Spleen (tissue), 11 donors: ENCODE results near the gene RPL10. TPM values are rescaled to one million over a fixed set of nuclear protein-coding genes. Genes with fewer than 3 reads are reported as not detected.

Experiments
- DNase-seq: peaks from one replicate; pipeline ENCODE4 v3.0.0-alpha.2; 2020
- H3K27ac ChIP-seq, 8 donors: fragments of 200-600 bp; sonication (generic) in 7 of 8; 1 replicate in 4 of 8; 2 replicates in 4 of 8; pipeline versions ENCODE4 v1.5.0 to v1.8.0; 2016 to 2021; ENCODE audit warnings: inconsistent platforms in 4 of 8, mild to moderate bottlenecking in 4 of 8, moderate library complexity in 1 of 8
- H3K27me3 ChIP-seq, 7 donors: fragments of 200-600 bp; sonication (generic) in 6 of 7; replicated peaks in 1 of 7; 1 replicate in 4 of 7; 2 replicates in 3 of 7; pipeline versions ENCODE4 v1.5.0 to v1.8.0; 2016 to 2021; ENCODE audit warnings: inconsistent platforms in 3 of 7, mild to moderate bottlenecking in 1 of 7
- H3K36me3 ChIP-seq, 6 donors: fragments of 200-600 bp; sonication (generic) in 5 of 6; 1 replicate in 4 of 6; 2 replicates in 2 of 6; pipeline versions ENCODE4 v1.5.0 to v1.8.0; 2016 to 2021; ENCODE audit warnings: inconsistent platforms in 2 of 6
- H3K4me1 ChIP-seq, 6 donors: fragments of 200-600 bp; sonication (generic) in 5 of 6; 1 replicate in 3 of 6; 2 replicates in 3 of 6; pipeline versions ENCODE4 v1.5.0 to v1.8.0; 2016 to 2021; ENCODE audit warnings: inconsistent platforms in 3 of 6
- H3K4me3 ChIP-seq, 8 donors: fragments of 200-600 bp; sonication (generic) in 7 of 8; 1 replicate in 4 of 8; 2 replicates in 4 of 8; pipeline versions ENCODE4 v1.5.0 to v1.8.0; 2016 to 2021; ENCODE audit warnings: inconsistent platforms in 4 of 8, mild to moderate bottlenecking in 4 of 8, moderate library complexity in 2 of 8
- H3K9me3 ChIP-seq, 8 donors: fragments of 200-600 bp; sonication (generic) in 7 of 8; 1 replicate in 4 of 8; 2 replicates in 4 of 8; pipeline versions ENCODE4 v1.5.0 to v1.8.0; 2016 to 2021; ENCODE audit warnings: inconsistent platforms in 4 of 8
- CTCF ChIP-seq, 11 experiments: fragments of 200-600 bp in 7 of 11; fragments of 450-650 bp in 4 of 11; sonication (generic) in 4 of 11; IDR thresholded peaks in 8 of 11; conservative IDR thresholded peaks in 3 of 11; 1 replicate in 7 of 11; 2 replicates in 4 of 11; pipeline versions ENCODE4 v1.4.0 to v1.8.0; 2016 to 2021; ENCODE audit warnings: antibody characterized with exemption in 11 of 11, inconsistent platforms in 4 of 11, mild to moderate bottlenecking in 1 of 11
- POLR2A ChIP-seq, 3 donors: fragments of 450-650 bp; IDR thresholded peaks; one replicate each; pipeline ENCODE4 v1.5.1; 2017; ENCODE audit warnings: antibody characterized with exemption in 3 of 3, mild to moderate bottlenecking in 1 of 3
- POLR2AphosphoS5 ChIP-seq, 3 donors: sonication (generic); formaldehyde crosslinking; IDR thresholded peaks; one replicate each; pipeline ENCODE4 v1.5.1; 2017; ENCODE audit warnings: antibody characterized with exemption in 3 of 3
- WGBS, 5 donors: extraction: QIAGEN DNeasy Blood & Tissue Kit in 3 of 5; methylation state at CpG; one replicate each; pipeline versions ENCODE4 v1.1.5 to v1.1.7; 2013 to 2018; 5-methylcytosine and 5-hydroxymethylcytosine counted together
- intact Hi-C: fragments of 100-400 bp; cut with DNase I; formaldehyde crosslinking; loops from one replicate; pipeline ENCODE4 v1.15.0; 2023; ENCODE audit warnings: low total_unique reads
- polyA plus RNA-seq, 3 donors: library from polyadenylated mRNA; stranded (reverse); fragments of 200-250 nt; gene quantifications; one replicate each; pipeline ENCODE4 v1.2.1, GENCODE V29; 2013
- total RNA-seq, 7 donors: library from RNA; depleted of rRNA in 3 of 7; stranded (reverse); fragments of >200 nt in 3 of 7; fragmentation: NEBNext Ultra II Directional in 4 of 7; extraction: Animal tissue kit (Norgen Biotek cat#: 25700) in 4 of 7; gene quantifications; one replicate each; pipeline versions ENCODE4 v1.1.0 to v1.2.1, GENCODE V29; 2016 to 2021
- donor health status: healthy with polysubstance abuse.
- donor health status: DM: no; HTN: no; CAD: no; lungs with moderate emphysema.
- donor health status: DM: no; HTN: no; CAD: no.
- donor health status: Bipolar disorder and iron deficiency.
- donor health status: healthy.
- donor health status: DM: no; HTN: no; CAD: no.
- donor health status: DM: yes; HTN: yes; CAD: no.

The RPL10 gene
- total and polyA plus RNA-seq, 10 donors = 2,711 to 9,324 (median 3,504) TPM

- no peak for DNase-seq
- WGBS, 5 donors = 23 to 60% (median 33%) methylated on average over 6 to 10 of the region's 10 CpGs
- H3K27ac ChIP-seq = peak overlapping the region; percentile 3 to 98 (median 85)
- TF ChIP-seq CTCF (IDR thresholded peaks at IDR 0.05 in 8 of 11, conservative IDR thresholded peaks at IDR 0.05 in 3 of 11) (no peak), POLR2A (IDR thresholded peaks at IDR 0.05) (no peak), POLR2AphosphoS5 (IDR thresholded peaks at IDR 0.05) (no peak)
- intact Hi-C loops = no loop called here
- no peaks in the 10 kb centered on the region for H3K27me3 ChIP-seq
- no peaks in the 10 kb centered on the region for H3K9me3 ChIP-seq
- peaks cover 0 to 24% (median 0%) of the 10 kb centered on the region in 6 donors for H3K36me3 ChIP-seq
- H3K4me1 ChIP-seq = peaks cover 0 to 52% (median 36%) of the 10 kb centered on the region in 6 donors
- peak overlapping the region; percentile 0 to 63 (median 28) for H3K4me3 ChIP-seq
These were observed 10.6 kb downstream of the RPL10 start for GRCh38 chrX:154408659-154409221.

GRCh38 chrX:154409222-154409871, 11.2 kb downstream of the RPL10 start, which contains the start of gene DNASE1L1:
Gene DNASE1L1, minus strand, starts transcription at chrX:154409254. Its CDS starts 3,686 bp downstream, at chrX:154405568.
- intact Hi-C loops = no loop called here
- peaks cover 0 to 23% (median 0%) of the 10 kb centered on the region in 6 donors for H3K36me3 ChIP-seq
- H3K9me3 ChIP-seq = no peaks in the 10 kb centered on the region
- TF ChIP-seq POLR2A (IDR thresholded peaks at IDR 0.05) (no peak), POLR2AphosphoS5 (IDR thresholded peaks at IDR 0.05) (peak; percentile 51 to 85 (median 71)), CTCF (IDR thresholded peaks at IDR 0.05 in 8 of 11, conservative IDR thresholded peaks at IDR 0.05 in 3 of 11) (no peak)
- peak within 1 kb of the TSS; percentile 53 to 98 (median 85) for H3K27ac ChIP-seq
- DNase-seq = peak; percentile 95
- WGBS, 5 donors = 26 to 66% (median 31%) methylated on average over 11 to 26 of the region's 26 CpGs
- H3K4me1 ChIP-seq = peaks cover 0 to 52% (median 36%) of the 10 kb centered on the region in 6 donors
- peak within 1 kb of the TSS; percentile 0 to 63 (median 28) for H3K4me3 ChIP-seq
- H3K27me3 ChIP-seq = no peaks in the 10 kb centered on the region

GRCh38 chrX:154411981-154412340, 13.8 kb downstream of the RPL10 start:
- Histone ChIP-seq H3K27me3 (no peaks in the 10 kb centered on the region), H3K27ac (peak overlapping the region; percentile 79 to 98 (median 96)), H3K4me1 (peaks cover 0 to 52% (median 36%) of the 10 kb centered on the region in 6 donors), H3K4me3 (peak overlapping the region; percentile 42 to 84 (median 68)), H3K9me3 (no peaks in the 10 kb centered on the region), H3K36me3 (peaks cover 0 to 18% (median 0%) of the 10 kb centered on the region in 6 donors)
- no peak for TF ChIP-seq CTCF (IDR thresholded peaks at IDR 0.05 in 8 of 11, conservative IDR thresholded peaks at IDR 0.05 in 3 of 11)
- TF ChIP-seq POLR2AphosphoS5 (IDR thresholded peaks at IDR 0.05) = peak in 2 of 3 donors; percentile 51 to 68
- DNase-seq = peak; percentile 91
- intact Hi-C loops = no loop called here
- WGBS, 5 donors = 0 to 49% (median 3%) methylated on average over 12 to 29 of the region's 29 CpGs

GRCh38 chrX:154412468-154412867, 14.3 kb downstream of the RPL10 start:
- Histone ChIP-seq H3K4me3 (peak overlapping the region; percentile 42 to 84 (median 68)), H3K27me3 (no peaks in the 10 kb centered on the region), H3K9me3 (no peaks in the 10 kb centered on the region), H3K36me3 (peaks cover 0 to 18% (median 0%) of the 10 kb centered on the region in 6 donors), H3K4me1 (peaks cover 0 to 52% (median 36%) of the 10 kb centered on the region in 6 donors), H3K27ac (peak overlapping the region; percentile 79 to 98 (median 96))
- WGBS, 5 donors = 6 to 50% (median 29%) methylated on average over 1 to 4 of the region's 4 CpGs
- TF ChIP-seq POLR2A (IDR thresholded peaks at IDR 0.05) (no peak), CTCF (IDR thresholded peaks at IDR 0.05 in 8 of 11, conservative IDR thresholded peaks at IDR 0.05 in 3 of 11) (no peak), POLR2AphosphoS5 (IDR thresholded peaks at IDR 0.05) (peak in 1 of 3 donors; percentile 62)
- DNase-seq = peak; percentile 90
- intact Hi-C loops = no loop called here
